Effector CD8-positive, alpha-beta T cell (primary cell): ENCODE data around the gene IPP.
A peak's percentile ranks its signal among the peaks of the same experiment; 100 is the strongest.
"Not testable (repeated sequence)": the region's sequence is repeated elsewhere in the genome, so short reads cannot be mapped to it uniquely, and the experiment has no call there.

Experiments used
- DNase-seq: peaks from one replicate; lab custom pipeline; 2025; lab: John Stamatoyannopoulos, UW

The IPP gene

DNA sequence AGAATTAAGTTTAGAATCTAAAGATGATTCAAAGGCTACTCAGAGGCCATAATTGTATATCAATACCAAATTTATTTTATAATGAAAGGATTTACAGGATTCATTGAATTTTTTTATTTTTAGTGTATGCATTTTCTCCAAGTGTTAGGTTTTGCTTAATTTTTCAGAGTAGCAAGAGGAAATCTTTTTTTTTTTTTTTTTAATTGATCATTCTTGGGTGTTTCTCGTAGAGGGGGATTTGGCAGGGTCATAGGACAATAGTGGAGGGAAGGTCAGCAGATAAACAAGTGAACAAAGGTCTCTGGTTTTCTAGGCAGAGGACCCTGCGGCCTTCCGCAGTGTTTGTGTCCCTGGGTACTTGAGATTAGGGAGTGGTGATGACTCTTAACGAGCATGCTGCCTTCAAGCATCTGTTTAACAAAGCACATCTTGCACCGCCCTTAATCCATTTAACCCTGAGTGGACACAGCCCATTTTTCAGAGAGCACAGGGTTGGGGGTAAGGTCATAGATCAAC lies 10.8 kb downstream of the IPP start:
- not testable (repeated sequence) for DNase-seq

DNA sequence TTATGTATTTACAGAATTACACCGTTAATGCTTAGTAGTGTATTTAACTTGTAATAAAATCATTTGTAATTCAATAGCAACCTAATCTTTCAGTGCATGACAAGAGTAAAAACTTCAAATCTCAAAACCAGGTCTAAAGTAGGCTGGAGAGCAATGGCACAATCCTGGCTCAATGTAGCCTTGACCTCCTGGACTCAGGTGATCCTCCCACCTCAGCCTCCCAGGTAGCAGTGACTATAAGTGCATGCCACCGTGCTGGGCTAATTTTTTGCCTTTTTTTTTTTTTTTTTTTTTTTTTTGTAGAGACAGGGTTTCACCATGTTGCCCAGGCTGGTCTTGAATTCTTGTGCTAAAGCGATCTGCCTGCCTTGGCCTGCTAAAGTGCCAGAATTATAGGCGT lies 11.3 kb downstream of the IPP start:
- no peak for DNase-seq

DNA sequence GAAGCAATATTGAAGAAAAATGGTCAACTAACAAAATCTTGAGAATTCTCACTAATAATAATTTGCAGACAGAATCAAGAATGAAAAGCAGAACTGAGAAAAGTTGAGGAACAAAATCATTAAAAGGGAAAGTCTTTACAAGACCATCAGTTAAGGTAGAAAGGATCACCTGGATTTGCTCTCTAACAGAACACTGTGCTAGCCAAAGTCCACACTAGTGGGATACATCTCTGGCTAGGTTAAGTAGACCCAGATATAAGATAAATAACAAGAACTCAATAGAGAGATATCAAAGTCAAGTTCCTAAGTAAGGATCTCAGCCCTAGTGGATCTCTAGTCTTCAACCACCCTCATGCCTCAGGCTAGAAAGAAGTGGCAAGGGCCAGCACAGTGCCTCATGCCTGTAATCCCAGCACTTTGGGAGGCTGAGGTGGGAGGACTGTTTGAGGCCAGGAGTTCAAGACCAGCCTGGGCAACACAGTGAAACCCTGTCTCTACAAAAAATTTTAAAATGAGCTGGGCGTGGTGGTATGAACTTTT lies 19.6 kb downstream of the IPP start:
- no peak for DNase-seq

DNA sequence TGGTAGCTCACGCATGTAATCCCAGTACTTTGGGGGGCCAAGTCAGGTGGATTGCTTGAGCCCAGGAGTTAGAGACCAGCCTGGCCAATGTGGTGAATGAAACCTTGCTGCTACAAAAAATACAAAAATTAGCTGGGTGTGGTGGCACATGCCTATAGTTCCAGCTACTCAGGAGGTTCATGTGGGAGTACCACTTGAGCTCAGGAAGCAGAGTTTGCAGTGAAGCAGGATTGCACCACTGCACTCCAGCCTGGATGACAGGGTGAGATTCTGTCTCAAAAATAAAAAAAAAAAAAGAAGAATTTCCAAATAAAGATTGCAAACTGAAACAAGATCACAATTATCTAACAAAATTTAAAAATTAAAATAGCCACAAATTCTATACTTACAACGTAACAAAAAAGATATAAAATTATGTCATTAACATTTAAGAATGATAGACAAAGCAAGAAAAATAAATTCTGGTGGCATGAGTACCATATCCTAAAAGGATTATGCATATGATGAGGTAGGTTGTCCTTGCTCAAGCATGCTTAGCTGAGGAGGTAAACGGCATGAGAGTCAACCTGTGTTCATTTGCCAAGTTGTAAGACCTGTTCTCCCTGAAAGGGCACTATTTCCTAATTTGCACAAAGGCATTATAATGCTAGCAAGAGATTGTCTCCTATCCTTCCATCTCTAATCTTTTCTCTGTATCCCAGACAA lies 20.2 kb downstream of the IPP start:
- DNase-seq = no peak

DNA sequence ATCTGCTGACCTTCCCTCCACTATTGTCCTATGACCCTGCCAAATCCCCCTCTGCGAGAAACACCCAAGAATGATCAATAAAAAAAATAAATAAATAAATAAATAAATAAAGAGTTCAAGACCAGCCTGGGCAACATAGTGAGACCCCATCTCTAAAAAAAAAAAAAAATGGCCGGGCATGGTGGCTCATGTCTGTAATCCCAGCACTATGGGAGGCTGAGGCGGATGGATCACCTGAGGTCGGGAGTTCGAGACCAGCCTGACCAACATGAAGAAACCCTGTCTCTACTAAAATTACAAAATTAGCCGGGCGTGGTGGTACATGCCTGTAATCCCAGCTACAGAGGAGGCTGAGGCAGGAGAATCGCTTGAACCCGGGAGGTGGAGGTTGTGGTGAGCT lies 24.4 kb downstream of the IPP start:
- DNase-seq = not testable (repeated sequence)

DNA sequence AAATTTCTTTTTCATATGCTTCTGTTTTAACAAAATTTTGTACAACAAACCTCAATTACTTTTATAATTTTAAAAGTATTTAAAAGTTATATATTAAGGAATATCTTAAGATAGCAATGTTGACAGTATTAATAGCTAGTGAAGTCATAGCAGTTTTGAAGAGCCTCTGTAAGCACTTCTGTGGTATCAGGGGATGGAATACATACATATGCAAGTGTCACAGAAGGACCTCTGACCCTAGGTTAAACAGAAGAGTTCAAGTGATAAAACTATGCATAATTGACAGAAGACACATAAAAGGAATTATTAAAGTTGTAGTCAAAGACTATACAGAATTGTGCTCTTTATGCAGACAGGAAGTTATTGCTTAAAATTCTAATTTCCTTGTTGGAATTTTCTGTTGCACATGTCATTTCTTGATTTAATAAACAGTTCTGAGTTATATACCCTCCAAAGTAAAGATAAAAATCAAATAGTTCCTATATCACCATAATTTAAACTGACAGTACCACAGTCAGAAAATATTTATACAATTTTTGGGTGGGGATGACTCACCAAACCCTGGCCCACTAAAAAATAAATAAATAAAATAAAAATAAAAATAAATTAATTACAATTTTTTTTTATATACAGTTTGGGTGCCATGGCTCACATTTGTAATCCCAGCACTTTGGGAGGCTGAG lies 27.1 kb downstream of the IPP start:
- no peak for DNase-seq

DNA sequence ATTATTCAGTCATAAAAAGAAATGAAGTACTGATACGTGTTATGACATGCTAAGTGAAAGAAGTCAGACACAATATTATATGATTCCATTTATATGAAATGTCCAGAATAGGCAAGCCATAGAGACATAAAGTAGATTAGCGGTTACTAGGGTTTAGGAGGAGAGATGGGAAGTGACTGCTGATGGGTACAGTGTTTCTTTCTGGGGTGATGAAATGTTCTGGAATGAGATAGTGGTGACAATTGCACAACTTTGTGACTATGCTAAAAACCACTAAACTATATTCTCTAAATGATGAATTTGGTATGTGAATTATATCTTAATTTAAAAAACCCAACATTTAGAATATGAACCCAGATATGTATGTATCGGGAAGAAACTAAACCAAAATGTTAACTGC lies 27.6 kb downstream of the IPP start:
- DNase-seq = no peak

DNA sequence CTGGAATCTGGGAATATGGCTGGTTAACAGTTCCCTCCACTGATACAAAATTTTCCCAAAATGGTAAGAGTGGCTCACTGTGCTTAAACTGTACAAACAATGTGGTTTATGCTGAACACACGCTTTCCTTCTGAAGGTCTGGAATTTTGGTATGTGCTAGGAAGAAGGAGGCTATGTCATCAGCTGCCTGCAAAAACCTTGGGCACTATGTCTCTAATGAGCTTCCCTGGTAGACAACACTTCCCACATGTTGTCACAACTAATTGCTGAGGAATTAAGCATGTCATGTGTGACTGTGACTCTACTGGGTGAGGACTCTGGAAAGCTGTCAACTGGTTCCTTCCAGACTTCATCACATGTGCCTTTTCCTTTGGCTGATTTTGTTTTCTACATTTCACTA lies 29.2 kb downstream of the IPP start:
- no peak for DNase-seq

DNA sequence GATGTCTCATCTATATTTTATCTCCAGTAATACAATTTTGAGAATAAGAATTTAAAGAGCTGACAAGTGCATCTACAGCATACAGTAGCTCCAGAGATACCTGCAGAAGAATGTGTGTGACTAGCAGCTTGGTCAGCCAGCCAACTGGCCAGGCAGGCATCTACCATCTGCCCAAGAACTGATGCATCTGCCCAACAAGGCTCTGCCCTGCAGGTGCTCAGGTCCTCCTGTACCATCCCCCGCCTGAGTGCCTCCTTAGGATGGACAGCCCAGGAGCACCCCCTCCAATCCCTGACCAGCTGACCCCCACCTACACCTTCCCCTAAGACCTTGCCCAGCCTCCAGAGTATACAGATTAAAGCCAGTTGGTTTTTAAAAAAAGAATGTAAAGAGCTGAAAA lies 32.2 kb downstream of the IPP start:
- no peak for DNase-seq

DNA sequence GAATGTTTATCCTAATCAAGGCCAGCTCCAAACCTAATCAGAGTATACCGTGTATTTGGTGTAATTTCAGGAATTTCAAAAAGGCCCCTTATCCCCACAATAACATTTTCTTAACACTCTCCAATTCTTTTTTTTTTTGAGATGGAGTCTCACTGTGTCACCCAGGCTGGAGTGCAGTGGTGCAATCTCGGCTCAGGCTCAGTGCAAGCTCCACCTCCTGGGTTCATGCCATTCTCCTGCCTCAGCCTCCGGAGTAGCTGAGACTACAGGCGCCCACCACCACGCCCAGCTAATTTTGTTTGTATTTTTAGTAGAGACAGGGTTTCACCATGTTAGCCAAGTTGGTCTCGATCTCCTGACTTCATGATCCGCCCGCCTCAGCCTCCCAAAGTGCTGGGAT lies 33.1 kb downstream of the IPP start:
- not testable (repeated sequence) for DNase-seq

DNA sequence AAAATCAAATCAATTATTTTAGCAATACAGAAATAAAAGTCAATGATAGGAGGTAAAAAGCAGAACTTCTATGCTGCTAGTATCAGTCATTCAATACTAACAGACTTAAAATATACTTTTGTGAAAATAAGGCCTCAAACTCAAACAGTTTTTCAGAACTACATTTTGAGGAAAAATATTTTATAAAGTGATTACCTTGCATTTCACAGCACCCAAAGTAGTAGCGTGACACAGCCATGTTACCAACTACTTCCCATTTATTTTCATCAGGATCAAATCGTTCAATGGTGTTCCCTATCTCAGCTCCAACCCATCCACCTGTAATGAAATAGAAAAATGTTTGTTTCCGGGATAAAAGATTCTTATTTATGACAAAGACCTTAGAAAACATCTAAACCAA lies 33.8 kb downstream of the IPP start:
- no peak for DNase-seq

DNA sequence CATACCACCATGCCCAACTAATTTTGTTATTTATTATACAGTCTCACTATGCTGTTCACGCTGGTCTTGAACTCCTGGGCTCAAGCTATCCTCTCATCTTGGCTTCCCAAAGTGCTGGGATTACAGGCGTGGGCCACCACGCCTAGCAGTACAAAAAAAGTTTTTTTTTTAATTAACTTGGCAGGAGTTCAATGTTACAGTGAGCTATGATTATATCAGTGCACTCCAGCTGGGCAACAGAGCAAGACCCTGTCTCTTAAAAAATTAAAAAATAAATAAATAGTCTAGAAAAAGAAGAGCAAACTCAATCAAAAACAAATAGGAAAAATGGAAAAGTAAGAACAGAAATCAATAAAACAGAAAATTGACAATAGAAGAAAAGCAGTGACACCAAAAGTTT lies 36.7 kb downstream of the IPP start:
- no peak for DNase-seq

DNA sequence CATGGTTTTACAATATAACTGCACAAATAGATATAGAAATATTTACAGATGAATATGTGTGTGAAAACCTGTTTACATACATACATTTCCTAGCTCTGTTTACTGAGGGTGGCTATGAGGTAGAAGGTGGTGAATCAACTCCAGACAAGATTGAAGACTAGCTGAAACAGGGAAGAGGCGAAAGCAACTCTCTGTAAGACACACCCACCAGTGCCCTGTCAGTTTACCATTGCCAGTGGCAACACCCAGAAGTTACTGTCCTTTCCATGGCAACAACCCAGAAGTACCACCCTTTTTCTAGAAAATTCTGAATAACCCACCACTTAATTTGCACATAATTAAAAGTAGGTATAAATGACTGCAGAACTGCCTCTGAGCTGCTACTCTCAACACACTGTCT lies 45.8 kb downstream of the IPP start:
- DNase-seq = no peak

DNA sequence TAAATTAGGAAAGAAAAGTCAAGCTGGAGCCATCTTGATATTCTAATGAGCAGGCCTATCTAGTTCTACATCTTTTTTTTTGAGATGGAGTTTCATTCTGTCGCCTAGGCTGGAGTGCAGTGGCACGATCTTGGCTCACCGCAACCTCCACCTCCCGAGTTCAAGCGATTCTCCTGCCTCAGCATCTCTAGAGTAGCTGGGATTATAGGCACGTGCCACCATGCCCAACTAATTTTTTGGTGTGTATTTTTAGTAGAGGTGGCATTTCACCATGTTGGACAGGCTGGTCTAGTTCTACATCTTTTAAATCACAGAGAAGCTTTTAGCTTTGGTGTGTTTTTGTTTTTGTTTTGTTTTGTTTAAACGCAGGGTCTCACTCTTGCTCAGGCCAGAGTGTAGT lies 55.6 kb downstream of the IPP start:
- DNase-seq = no peak

DNA sequence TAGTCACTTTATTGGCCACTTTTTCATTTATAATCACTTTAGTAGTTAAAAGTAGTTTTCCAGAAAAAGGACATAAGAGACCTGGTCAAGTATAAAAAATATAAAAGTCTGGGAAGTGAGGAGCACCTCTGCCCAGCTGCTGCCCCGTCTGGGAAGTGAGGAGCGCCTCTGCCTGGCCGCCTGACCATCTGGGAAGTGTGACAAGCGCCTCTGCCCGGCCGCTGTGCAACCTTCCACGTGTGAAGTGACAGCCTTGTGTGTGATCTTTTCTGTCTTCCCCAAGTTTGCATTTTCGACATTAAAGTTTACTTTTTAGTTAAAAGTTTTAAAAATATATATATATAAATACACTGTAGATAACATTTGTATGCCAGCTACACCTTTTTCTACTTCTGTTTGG lies 56.6 kb downstream of the IPP start:
- DNase-seq = not testable (repeated sequence)

DNA sequence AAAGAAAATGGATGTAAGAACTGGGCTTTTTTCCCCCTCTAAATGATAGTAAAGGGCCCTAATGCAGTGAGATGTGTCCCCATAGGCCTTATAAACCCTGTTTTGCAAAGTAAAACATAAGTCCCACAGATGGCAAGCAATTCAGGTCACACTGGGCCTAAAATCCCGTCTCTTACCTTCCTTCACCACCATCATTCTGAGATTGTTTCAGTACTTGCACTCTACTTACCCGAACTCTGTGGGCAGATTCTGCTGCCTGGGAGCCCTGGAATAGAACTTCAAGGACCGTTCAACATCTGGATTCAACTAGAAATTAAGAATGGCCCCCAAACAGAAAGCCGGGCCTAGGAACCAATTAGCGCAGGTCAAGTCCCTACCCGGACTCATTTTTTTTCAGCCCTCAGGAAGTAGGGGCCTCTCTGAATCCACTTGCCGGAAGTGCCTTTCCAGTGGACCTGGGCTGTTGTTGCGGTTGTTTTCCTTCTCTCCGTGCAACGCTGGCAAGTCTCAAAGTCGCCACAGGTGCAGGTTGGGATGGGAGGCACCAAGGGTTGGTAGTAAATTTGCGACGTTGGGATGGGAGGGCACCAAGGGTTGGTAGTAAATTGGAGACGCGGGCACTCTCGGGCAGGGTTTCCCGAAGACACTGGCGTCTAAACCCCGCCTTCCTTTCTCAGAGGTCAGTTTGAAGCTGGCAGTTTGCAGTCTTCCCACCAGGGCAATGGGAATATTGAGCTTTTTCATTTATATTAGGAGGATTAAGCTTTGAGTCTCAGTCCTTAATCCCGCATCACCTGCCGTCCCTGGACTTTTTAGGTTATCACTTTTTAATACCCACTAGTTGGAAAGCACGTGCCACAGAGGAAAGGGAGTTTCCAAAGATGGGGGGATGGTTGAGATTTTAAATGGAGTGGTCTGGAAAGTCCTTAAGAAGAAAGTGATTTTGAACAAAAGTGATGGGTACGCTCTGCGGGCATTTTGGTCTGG lies 62.4 kb downstream of the IPP start, which contains the start of gene TMEM69:
TMEM69 (plus strand) TSS at position 428 of the 987 bp plus-strand sequence. CDS start 2,888 bp downstream, outside the sequence.
- peak; percentile 57 for DNase-seq

DNA sequence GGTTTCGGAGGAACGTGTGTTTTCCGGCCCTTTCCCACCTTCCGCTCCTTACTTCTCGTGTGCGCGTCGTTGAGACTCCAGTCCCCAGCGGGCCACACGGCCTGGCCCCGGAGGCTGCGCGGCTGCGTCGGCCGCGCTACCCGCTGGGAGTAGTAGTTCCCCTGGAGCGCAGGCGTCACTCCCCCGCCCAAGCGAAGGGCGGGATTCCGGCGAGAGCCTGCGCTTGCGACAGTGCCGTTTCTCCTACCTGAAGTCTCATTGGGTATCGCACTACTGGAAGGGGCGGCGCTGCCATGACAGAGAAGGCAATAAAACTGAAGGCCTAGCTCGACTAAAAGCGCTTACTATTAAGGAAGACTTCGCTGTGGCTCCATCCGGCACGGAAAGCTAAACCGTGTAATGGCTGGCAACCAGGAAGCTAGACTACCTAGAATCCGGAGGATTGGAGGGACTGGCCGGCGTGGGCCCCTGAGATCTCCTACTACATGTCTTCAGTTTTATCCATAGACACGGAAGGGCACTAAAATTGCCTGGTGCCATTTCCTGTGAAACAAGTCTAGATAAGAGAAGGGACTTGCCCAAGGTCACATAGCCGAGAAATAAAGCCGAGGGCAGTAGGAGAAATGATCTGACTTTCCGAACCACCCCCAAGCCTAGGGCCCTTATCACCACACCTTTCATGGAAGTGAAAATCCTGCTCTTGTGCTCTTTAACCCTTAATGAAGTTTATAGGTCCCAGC lies 63.3 kb downstream of the IPP start:
- peak; percentile 94 for DNase-seq

DNA sequence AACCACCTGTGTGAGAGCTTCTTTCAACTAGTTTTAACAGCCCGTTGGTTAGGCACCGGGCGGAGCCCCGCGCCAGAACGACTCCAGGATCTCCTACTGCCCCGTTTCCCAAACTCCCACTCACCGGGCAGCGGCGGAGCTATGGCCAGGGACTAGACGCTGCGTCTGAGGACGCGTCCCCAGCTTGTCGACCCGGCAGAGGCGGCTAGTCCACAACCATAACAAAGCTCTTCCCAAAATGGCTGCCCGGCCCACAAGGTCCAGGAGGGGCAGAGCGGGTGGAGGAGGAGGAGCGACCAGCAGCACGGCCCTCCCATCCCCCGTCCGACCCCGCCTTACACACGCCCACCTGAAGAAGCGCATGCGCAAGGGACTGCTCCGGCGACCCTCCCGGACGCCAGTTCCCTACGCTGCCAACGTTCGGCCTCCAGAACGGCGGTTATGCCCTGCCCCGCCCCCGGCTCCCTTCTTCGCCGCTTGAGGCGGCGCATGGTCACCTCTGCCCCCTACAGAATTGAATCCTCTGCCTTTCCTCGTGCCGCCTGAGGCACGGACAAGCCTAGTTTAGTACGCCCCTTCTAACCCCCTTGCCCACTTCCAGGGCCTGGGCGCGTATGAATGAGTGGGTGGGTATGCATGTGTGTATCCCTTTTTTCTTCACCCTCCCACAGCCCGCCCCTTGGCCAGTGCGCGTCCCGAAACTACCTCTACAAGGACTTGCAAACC lies 64.0 kb downstream of the IPP start, which contains the start of gene GPBP1L1:
GPBP1L1 (minus strand) TSS at position 246 of the 726 bp plus-strand sequence. CDS start 27,446 bp downstream, outside the sequence.
- DNase-seq = peak; percentile 94

DNA sequence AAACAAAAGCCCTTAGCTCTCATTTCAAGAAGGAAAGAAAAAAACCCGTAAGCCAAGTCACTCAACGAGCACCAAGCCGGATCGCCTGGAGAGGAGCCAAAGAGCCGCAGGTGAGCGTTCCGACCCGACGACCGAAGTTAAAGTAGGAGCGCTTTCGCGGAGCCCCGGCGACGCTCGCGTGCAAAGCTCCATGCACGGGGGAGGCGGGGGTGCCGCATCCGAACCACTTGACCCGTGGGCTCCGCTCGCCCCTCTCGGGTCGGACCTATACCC lies 64.5 kb downstream of the IPP start:
- peak; percentile 49 for DNase-seq

DNA sequence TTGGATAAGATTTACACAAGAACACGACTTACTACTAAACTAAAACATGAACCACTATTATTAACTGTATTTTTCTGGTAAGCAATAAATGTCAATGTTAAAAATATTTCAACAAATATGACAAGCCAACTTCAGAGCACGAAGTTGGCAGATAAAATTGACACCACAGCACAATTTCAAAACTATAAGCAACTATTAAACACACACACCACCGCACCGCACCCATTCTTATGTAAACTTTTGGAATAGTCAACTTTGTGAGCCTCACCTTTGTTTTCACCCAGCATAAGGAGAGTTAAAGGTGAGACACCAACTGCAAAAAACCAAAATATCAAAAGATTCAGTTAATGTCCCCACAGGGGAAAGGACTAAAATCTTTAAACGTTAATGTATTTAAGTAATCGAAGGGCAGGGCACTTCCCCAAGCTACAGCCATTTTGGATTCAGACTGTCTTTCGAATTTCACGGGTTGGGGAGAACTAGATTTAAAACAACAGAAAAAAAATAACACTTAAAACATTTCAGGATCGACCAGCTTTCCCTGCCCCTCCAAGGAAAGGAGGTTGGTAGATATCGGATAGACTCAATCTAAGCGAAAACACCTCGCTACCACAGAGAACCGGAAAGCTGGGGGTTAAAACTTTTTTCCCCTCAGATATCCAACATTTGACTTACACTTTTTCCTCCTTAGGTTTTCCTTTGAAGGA lies 65.0 kb downstream of the IPP start:
- DNase-seq = no peak
